Stimulated activated CD8-positive, alpha-beta memory T cell treated with anti-CD3 and anti-CD28 coated beads, Interleukin-7, amount 100 ng/mL, for 48 hours (primary cell): ENCODE data around the gene PLPP2.
A peak's percentile ranks its signal among the peaks of the same experiment; 100 is the strongest.
"Not testable (repeated sequence)": the region's sequence is repeated elsewhere in the genome, so short reads cannot be mapped to it uniquely, and the experiment has no call there.

Source experiments
- DNase-seq, 2 donors: peaks; one replicate each; pipeline ENCODE4 v3.0.0-alpha.2; 2020; ENCODE audit warnings: low read depth in 1 of 2; ENCODE audit errors: extremely low read depth in 1 of 2

PLPP2 gene

GRCh38 chr19:275958-276646, 15.1 kb downstream of the PLPP2 start:
- no peak for DNase-seq

GRCh38 chr19:275000-275399, 16.2 kb downstream of the PLPP2 start:
- no peak for DNase-seq

GRCh38 chr19:273393-273792, 17.8 kb downstream of the PLPP2 start:
- no peak for DNase-seq

- DNase-seq, result no peak
Measured at GRCh38 chr19:271856-272255, 19.3 kb downstream of the PLPP2 start.

- DNase-seq, result not testable (repeated sequence)
Measured at GRCh38 chr19:270766-271318, 20.4 kb downstream of the PLPP2 start.

GRCh38 chr19:269241-269640, 22.0 kb downstream of the PLPP2 start:
- no peak for DNase-seq

GRCh38 chr19:262125-262524, 29.1 kb downstream of the PLPP2 start:
- DNase-seq, result no peak

GRCh38 chr19:256804-257203, 34.4 kb downstream of the PLPP2 start:
- DNase-seq, result not testable (repeated sequence)

GRCh38 chr19:252421-253186, 38.6 kb downstream of the PLPP2 start:
- not testable (repeated sequence) for DNase-seq

- peak in 1 of 2 donors; percentile 7 for DNase-seq
Measured at GRCh38 chr19:246551-246950, 44.7 kb downstream of the PLPP2 start.

GRCh38 chr19:245900-246299, 45.3 kb downstream of the PLPP2 start:
- not testable (repeated sequence) for DNase-seq

GRCh38 chr19:245457-245856, 45.7 kb downstream of the PLPP2 start:
- DNase-seq, result no peak
